Activated effector memory CD4-positive, alpha-beta T cell treated with Interleukin-2 at 50 U/mL for 16 hours (primary cell): ENCODE data around the gene MORF4L1.
"Not testable (repeated sequence)": the region's sequence is repeated elsewhere in the genome, so short reads cannot be mapped to it uniquely, and the experiment has no call there.

Experiments
- DNase-seq: peaks from one replicate; pipeline ENCODE4 v3.0.0-alpha.2; 2020

The MORF4L1 gene

GRCh38 chr15:78927077-78927790 lies 54.5 kb downstream of the MORF4L1 start:
- DNase-seq, result no peak

GRCh38 chr15:78928176-78928575 lies 55.5 kb downstream of the MORF4L1 start:
- DNase-seq, result not testable (repeated sequence)

GRCh38 chr15:78928616-78929093 lies 56.0 kb downstream of the MORF4L1 start:
- DNase-seq, result no peak

DNA sequence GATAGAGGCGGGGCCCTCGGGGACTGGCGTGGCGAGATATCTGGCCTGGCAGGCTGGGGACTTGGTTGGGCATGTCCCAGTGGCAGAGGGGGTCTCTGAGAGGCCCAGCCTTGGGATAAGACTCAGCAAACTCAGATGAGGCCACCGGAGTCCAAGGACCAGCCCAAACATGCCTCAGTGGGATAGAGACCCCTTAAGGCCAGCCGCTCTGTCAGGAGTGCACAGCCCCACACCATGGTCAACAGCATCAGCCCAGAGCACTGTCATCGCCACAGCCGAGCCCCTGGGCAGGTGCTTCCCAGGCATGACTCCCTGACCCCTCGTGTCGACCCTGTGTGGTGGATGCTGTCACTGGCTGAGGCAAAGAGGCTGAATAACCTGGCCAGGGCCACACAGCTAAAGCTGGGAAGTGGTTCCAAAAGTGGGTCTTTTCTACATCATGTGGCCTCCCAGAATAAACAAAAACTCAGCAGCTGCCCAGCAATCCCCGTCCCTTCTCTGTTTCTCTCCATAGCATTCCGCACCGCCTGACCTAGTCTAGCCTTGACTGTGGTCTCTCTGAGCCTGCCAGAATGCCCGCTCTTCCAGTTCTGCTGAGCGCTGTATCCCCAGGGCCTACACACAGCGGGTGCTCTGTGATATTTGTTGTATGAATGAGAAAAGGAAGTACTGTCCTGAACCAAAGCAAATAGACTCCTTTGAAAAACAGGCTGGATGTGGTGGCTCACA lies 57.0 kb downstream of the MORF4L1 start:
- no peak for DNase-seq

DNA sequence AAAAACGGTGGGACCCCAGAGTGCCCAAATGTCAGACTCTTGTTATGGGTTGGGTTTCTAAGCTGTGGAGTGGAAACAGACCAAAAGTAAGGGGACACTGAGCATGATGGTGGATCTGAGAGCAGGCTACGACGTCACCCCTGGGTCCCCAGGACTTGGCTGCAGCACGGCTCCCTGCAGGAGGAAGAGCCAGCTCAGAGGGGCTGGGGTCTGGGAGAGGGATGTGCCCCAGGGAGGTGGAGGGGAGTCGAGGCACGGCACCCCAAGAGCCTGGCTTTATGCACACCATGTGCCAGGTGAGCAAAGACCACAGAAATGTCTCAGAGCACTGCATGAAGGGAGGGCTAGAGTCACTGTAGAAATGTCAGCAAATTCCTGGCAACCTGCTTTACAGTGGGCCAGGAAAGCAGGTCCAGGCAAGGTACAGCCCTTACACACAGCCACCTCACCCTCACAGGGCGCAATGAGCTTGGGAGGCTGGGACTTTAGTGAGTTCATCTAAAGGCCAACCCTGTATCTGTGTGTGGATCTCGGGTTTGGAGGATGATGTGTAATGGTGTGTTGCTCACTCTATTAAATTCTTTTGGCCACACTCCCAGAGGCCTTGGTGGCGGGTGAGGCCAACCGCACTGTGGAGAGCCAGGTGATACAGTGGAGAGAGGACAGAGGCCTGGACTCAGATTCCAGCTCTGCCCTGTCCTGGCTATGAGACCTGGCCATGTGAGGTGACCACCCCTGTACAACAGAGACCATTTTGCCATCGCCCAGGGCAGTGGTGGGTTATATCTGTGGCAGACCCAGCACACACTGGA lies 58.1 kb downstream of the MORF4L1 start:
- DNase-seq, result no peak

- DNase-seq, result no peak
Observed at GRCh38 chr15:78931439-78932257, 59.0 kb downstream of the MORF4L1 start.

DNA sequence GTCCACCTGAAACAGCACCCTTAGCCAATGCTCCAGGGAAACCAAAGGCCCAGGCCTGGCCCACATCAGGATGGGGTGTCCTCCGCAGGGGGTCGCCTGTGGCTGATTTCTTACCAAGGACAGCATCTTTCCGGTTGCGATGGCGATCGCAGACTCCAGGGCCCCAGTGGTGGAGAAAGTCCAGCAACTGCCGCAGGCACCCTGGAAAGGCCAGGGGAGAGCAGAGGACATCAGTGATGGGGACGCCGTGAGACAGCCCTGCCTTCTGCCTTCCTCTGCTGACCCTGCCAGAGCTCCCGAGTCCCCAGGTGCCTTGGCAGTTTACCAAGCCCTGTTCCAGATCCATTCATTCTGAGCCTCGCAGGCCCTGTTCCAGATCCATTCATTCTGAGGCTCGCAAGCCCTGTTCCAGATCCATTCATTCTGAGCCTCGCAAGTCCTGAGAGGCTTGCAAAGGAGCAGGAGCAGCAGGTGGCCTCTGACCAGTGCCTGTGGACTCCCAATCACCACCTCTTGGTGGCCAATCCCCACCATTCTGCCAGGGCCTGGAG lies 59.6 kb downstream of the MORF4L1 start:
- DNase-seq, result no peak

DNA sequence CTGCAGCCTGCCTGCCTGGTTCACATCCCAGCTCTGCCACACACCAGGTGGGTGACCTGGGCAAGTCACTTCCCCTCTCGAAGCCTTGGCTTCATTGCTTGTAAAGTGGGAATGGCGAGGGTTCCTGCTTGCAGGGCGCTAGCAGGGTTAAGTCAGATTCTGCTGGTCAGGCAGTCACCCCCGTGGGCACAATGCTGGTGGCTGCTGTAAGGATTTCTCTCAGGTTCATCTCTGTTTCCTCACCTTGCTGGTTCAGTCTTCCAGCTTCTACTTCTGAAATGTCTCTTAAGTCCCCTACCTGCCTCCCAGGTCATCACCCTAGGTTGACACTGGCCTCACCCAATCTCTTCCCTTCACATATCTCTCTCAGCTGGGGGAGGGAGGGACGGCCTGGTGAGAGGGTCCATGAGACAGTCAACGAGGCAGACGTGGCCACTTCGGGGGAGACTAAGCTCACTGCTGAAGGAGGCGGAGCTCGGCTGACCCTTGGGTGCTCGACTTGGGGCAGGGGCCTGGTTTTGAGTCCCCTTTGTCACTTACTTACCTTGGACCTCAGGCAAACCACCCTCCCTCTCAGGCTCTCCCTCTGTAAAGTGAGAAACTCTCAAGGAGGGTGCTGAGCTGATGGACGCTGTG lies 60.6 kb downstream of the MORF4L1 start:
- DNase-seq, result no peak

- DNase-seq, result no peak
Observed at GRCh38 chr15:78933823-78934654, 61.3 kb downstream of the MORF4L1 start.

- no peak for DNase-seq
Observed at GRCh38 chr15:78934655-78935023, 61.9 kb downstream of the MORF4L1 start.

DNA sequence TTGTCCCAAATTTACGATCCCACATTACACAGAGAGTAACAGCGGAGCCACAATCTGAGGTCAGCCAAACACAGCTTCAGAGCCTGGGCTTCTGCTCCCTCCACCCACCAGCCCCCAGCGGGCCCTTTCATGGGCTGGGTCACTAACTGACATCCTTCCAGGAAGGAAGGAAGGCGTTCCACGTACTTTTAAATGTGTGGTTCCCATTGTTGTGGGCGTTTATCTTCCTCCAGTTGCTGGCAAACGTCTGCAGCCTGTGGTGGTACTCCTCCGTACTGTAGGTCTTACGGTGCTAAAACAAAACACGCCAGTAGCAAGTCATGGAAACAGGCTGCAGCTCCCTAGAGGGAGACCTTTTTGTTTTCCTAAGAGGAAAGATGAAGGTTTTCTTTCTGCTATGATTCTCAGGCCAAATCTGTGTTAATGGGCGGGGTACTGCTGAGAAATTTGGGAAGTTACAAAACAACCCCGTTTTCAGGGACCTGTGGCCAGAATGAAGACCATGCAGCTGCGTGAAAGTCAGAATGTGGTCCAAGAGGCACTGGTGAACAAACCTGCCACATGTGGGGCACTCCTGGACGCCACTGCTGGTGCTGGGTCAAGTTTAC lies 64.5 kb downstream of the MORF4L1 start:
- no peak for DNase-seq

- peak; percentile 20 for DNase-seq
Observed at GRCh38 chr15:78938658-78939488, 66.2 kb downstream of the MORF4L1 start.

DNA sequence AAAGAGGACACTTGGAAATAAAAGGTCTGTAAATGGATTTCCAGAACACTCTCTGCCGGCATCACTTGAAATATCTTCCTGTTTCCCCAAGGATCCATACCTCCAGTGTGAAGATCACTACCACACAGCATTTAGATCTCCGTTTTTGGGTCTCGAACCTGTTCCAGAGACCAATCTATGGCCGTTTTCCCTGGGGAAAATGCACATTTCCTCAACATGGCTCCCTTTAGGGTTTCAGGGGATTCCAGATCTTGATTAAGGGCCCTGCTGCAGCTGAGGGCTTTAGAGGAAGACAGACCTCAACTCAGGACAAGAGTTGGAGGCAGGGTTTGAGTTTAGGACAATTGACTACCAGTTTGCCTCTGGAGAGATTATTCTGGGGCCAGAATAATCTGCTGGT lies 70.1 kb downstream of the MORF4L1 start:
- no peak for DNase-seq

DNA sequence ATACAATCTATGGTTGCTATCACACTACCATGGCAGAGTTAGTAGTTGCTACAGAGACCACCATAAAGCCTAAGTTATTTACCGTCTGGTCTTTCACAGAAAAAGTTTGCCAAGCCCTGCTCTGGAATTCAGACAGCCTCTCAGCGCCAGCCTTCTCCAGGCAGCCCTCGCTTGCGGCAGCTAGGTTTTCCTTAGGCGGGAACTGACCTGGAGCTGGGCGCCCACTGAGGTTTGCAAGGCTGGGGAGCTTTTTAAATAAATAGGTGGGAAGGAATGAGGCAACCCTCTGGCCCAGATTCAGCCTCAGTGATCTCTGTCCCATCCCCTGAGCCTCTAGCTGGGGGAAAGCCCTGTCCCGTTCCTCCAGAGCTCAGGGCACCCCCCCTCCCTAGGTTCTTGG lies 71.0 kb downstream of the MORF4L1 start:
- DNase-seq, result no peak

GRCh38 chr15:78944202-78944625 lies 71.5 kb downstream of the MORF4L1 start:
- no peak for DNase-seq

- DNase-seq, result peak; percentile 70
Observed at GRCh38 chr15:78944669-78945407, 72.1 kb downstream of the MORF4L1 start, which contains the start of gene CTSH. Gene CTSH (minus strand): TSS chr15:78945046. CDS start chr15:78944981, 65 bp downstream.

DNA sequence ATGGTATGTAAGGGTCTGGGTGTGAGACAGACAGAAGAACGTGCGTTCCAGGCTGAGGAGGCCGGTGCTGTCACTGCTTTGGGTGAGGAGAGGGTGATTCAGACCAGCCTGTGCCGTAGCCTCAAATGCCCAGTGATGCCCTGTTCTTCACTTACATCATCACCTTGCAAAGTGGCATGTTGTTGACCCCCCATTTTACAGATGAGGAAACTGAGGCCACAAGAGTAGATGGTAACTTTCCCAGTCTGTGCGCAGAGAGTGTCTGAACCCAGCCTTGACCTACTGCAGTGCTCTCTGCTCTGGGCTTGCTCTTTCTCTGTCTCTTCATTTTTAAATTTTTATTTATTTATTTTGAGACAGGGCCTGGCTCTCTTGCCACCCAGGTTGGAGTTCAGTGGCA lies 73.8 kb downstream of the MORF4L1 start:
- no peak for DNase-seq

DNA sequence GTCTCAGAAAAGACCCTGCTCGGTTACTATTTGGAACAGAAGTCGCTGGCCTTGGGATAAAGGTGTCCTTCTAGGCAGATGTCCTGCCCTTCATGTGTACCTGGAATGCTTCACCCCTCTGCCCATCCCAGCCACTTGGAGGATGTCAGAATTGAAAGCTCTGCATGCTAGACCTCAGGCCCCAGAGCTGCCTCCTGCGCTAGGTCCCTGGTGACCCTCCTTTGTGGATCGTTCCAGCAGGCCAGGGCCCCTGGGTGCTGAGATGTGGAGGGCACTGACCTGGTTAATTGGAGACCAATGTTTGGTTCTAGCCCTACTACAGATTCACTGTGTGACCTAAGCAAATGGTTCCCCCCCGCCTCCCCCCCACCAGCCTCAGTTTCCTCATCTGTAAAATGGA lies 74.8 kb downstream of the MORF4L1 start:
- no peak for DNase-seq
